HCT116 (cell line): Measurements from ENCODE around the gene OS9. TPM values are rescaled to one million over a fixed set of nuclear protein-coding genes. Genes with fewer than 3 reads are reported as not detected.

Experiments used
- ATAC-seq: fragments of 200-7000 bp; cut with Tn5 transposase; 2 replicates; pipeline ENCODE4 v1.9.1; 2020; ENCODE audit warnings: mild to moderate bottlenecking, moderate library complexity
- BruUV-seq: library from RNA; stranded (reverse); fragments of 400-500 nt; replicated peaks from 2 replicates; lab custom pipeline; 2021; lab: Mats Ljungman, UMichigan
- CTCF ChIA-PET: fragments of 300-600 bp; sonication (Branson Sonifier 250); formaldehyde crosslinking; loops from one replicate; lab custom pipeline; 2021; ENCODE audit warnings: antibody characterized with exemption; lab: Charles Lee
- POLR2A ChIA-PET: fragments of 300-600, 350-600 bp; sonication (Branson Sonifier 250); formaldehyde crosslinking; loops from one replicate; lab custom pipeline; 2021; ENCODE audit warnings: antibody characterized with exemption; lab: Charles Lee
- RAD21 ChIA-PET, 2 experiments: fragments of 300-600 bp; sonication (Branson Sonifier 250); formaldehyde crosslinking; loops; one replicate each; lab custom pipeline; 2023; ENCODE audit warnings: low total read pairs in 2 of 2; ENCODE audit not compliant: uncharacterized antibody in 2 of 2, unreplicated experiment in 2 of 2, low non-redundant PET in 1 of 2; lab: Charles Lee
- DNase-seq: peaks from one replicate; pipeline ENCODE4 v3.0.0-alpha.2; 2010; ENCODE audit warnings: low read depth, low spot score
- H2AFZ ChIP-seq: fragments of 200-600 bp; shearing (Covaris generic), sonication (generic); 2 replicates; pipeline ENCODE4 v1.6.1; 2017; ENCODE audit warnings: low read depth, mixed run types, mixed read lengths, antibody characterized with exemption, low read length; ENCODE audit not compliant: poor library complexity, severe bottlenecking
- H3K27ac ChIP-seq: 2 replicates; pipeline ENCODE4 v1.5.1; 2012; ENCODE audit warnings: low read depth, low read length
- H3K27me3 ChIP-seq: fragments of 200-600 bp; sonication (generic); 2 replicates; pipeline ENCODE4 v1.6.1; 2016; ENCODE audit warnings: mixed run types, low read length, mixed read lengths; ENCODE audit not compliant: insufficient read depth
- H3K36me3 ChIP-seq, 2 experiments: fragments of 200-500 bp in 1 of 2; fragments of 200-600 bp in 1 of 2; sonication (Bioruptor generic) in 1 of 2; sonication (generic) in 1 of 2; 2 replicates each; pipeline versions ENCODE4 v1.5.1 to v1.6.1; 2014 to 2016; ENCODE audit warnings: low read length in 2 of 2, inconsistent platforms in 1 of 2, mixed read lengths in 1 of 2, mixed run types in 1 of 2; ENCODE audit not compliant: insufficient read depth in 2 of 2, control insufficient read depth in 1 of 2
- H3K4me1 ChIP-seq, 2 experiments: fragments of 200-600 bp in 1 of 2; sonication (generic) in 1 of 2; 2 replicates each; pipeline versions ENCODE4 v1.5.1 to v1.6.1; 2012 to 2017; ENCODE audit warnings: low read length in 2 of 2, inconsistent platforms in 1 of 2, mild to moderate bottlenecking in 1 of 2, mixed read lengths in 1 of 2, mixed run types in 1 of 2, moderate library complexity in 1 of 2; ENCODE audit not compliant: insufficient read depth in 2 of 2, control insufficient read depth in 1 of 2
- H3K4me2 ChIP-seq: fragments of 200-600 bp; sonication (generic); 2 replicates; pipeline ENCODE4 v1.6.1; 2017; ENCODE audit warnings: mixed run types, low read length, mixed read lengths
- H3K4me3 ChIP-seq, 2 experiments: fragments of 200-600 bp in 1 of 2; sonication (generic) in 1 of 2; replicated peaks in 1 of 2; 2 replicates each; pipeline ENCODE4 v1.5.1; 2011 to 2016; ENCODE audit warnings: low read length in 2 of 2, control low read depth in 1 of 2, low read depth in 1 of 2, mild to moderate bottlenecking in 1 of 2, mixed read lengths in 1 of 2, mixed run types in 1 of 2
- H3K79me2 ChIP-seq: fragments of 200-600 bp; sonication (generic); 2 replicates; pipeline ENCODE4 v1.6.1; 2017; ENCODE audit warnings: mild to moderate bottlenecking, mixed run types, low read length, moderate library complexity, mixed read lengths; ENCODE audit not compliant: insufficient read depth
- H3K9ac ChIP-seq: fragments of 200-600 bp; sonication (generic); 2 replicates; pipeline ENCODE4 v1.6.1; 2016; ENCODE audit warnings: low read length, mixed read lengths
- H3K9me2 ChIP-seq: fragments of 200-600 bp; sonication (generic), shearing (Covaris generic); 2 replicates; pipeline ENCODE4 v1.6.1; 2017; ENCODE audit warnings: mixed run types, mild to moderate bottlenecking, moderate library complexity; ENCODE audit not compliant: insufficient read depth
- H3K9me3 ChIP-seq, 2 experiments: fragments of 200-500 bp in 1 of 2; fragments of 200-600 bp in 1 of 2; sonication (Bioruptor generic) in 1 of 2; sonication (generic) in 1 of 2; 2 replicates each; pipeline ENCODE4 v1.6.1; 2014 to 2017; ENCODE audit warnings: low read length in 2 of 2, mixed read lengths in 2 of 2, inconsistent platforms in 1 of 2, low read depth in 1 of 2, mild to moderate bottlenecking in 1 of 2, mixed run types in 1 of 2, moderate library complexity in 1 of 2; ENCODE audit not compliant: control insufficient read depth in 1 of 2, insufficient read depth in 1 of 2
- H4K20me1 ChIP-seq: fragments of 200-600 bp; sonication (generic), shearing (Covaris generic); 2 replicates; pipeline ENCODE4 v1.6.1; 2017; ENCODE audit warnings: mixed run types, mild to moderate bottlenecking, moderate library complexity; ENCODE audit not compliant: insufficient read depth
- CBX3 ChIP-seq: IDR thresholded peaks from 2 replicates; pipeline ENCODE4 v1.6.1; 2012; ENCODE audit warnings: low read depth
- CEBPB ChIP-seq: IDR thresholded peaks from 2 replicates; pipeline ENCODE4 v1.6.1; 2012; ENCODE audit warnings: low read depth
- CTCF ChIP-seq, 3 experiments: fragments of 200-600 bp in 1 of 3; sonication (generic) in 1 of 3; IDR thresholded peaks in 2 of 3; conservative IDR thresholded peaks in 1 of 3; 2 replicates each; pipeline ENCODE4 v1.5.1; 2012 to 2017; ENCODE audit warnings: low read depth in 2 of 3, low read length in 2 of 3, antibody characterized with exemption in 1 of 3, borderline replicate concordance in 1 of 3, control low read depth in 1 of 3, mild to moderate bottlenecking in 1 of 3, mixed read lengths in 1 of 3, mixed run types in 1 of 3, moderate library complexity in 1 of 3; ENCODE audit not compliant: insufficient read depth in 1 of 3
- EGR1 ChIP-seq: IDR thresholded peaks from 2 replicates; pipeline ENCODE4 v1.6.1; 2012; ENCODE audit warnings: low read depth
- ELF1 ChIP-seq: IDR thresholded peaks from 2 replicates; pipeline ENCODE4 v1.6.1; 2012; ENCODE audit warnings: low read depth, borderline replicate concordance
- EZH2 ChIP-seq: fragments of 200-600 bp; sonication (generic); IDR thresholded peaks from 2 replicates; pipeline ENCODE4 v1.6.1; 2017; ENCODE audit warnings: antibody characterized with exemption, mixed run types
- FOSL1 ChIP-seq: IDR thresholded peaks from 2 replicates; pipeline ENCODE4 v1.6.1; 2012; ENCODE audit warnings: low read depth
- RAD21 ChIP-seq: IDR thresholded peaks from 2 replicates; pipeline ENCODE4 v1.6.1; 2012; ENCODE audit warnings: low read depth, mild to moderate bottlenecking
- REST ChIP-seq: IDR thresholded peaks from 2 replicates; pipeline ENCODE4 v1.6.1; 2012; ENCODE audit warnings: low read depth
- SIN3A ChIP-seq: IDR thresholded peaks from 2 replicates; pipeline ENCODE4 v1.6.1; 2012; ENCODE audit warnings: low read depth
- SP1 ChIP-seq: IDR thresholded peaks from 2 replicates; pipeline ENCODE4 v1.6.1; 2012; ENCODE audit warnings: low read depth
- SRF ChIP-seq: IDR thresholded peaks from 2 replicates; pipeline ENCODE4 v1.6.1; 2012; ENCODE audit warnings: low read depth
- TCF7L2 ChIP-seq: IDR thresholded peaks from 2 replicates; pipeline ENCODE4 v1.7.0; 2011; ENCODE audit warnings: borderline replicate concordance, inconsistent platforms; ENCODE audit not compliant: insufficient read depth, insufficient read length; ENCODE audit errors: extremely low read depth
- YY1 ChIP-seq: IDR thresholded peaks from 2 replicates; pipeline ENCODE4 v1.6.1; 2011; ENCODE audit warnings: low read length, low read depth, moderate library complexity, mild to moderate bottlenecking; ENCODE audit not compliant: insufficient replicate concordance; ENCODE audit errors: extremely low read depth
- ZFX ChIP-seq: fragments of 450-650 bp; IDR thresholded peaks from 2 replicates; pipeline ENCODE4 v1.6.1; 2017
- ZNF274 ChIP-seq: fragments of 200-500 bp; sonication (Bioruptor generic); IDR thresholded peaks from 2 replicates; pipeline ENCODE4 v1.6.1; 2014; ENCODE audit warnings: mild to moderate bottlenecking, low read depth, low read length, inconsistent platforms
- intact Hi-C: fragments of 100-400 bp; cut with micrococcal nuclease; formaldehyde crosslinking; loops from 2 replicates; pipeline ENCODE4 v1.10.0; 2022
- total RNA-seq: library from RNA; stranded (reverse); gene quantifications from one replicate; pipeline ENCODE4 v1.2.1, GENCODE V29; 2021; ENCODE audit not compliant: unreplicated experiment

Gene OS9
- total RNA-seq, 1 experiment from 2014 or later = 98.4 TPM

GRCh38 chr12:57735952-57736740, 42.2 kb downstream of the OS9 start:
- Histone ChIP-seq H4K20me1 (no peaks in the 10 kb centered on the region), H3K36me3 (peaks cover 0 to 8% of the 10 kb centered on the region in 2 experiments; a peak in 3 of 4 replicates), H3K4me1 (peaks cover 0 to 3% of the 10 kb centered on the region in 2 experiments; a peak in 1 of 4 replicates), H3K4me2 (no peak overlapping the region), H2AFZ (no peak overlapping the region), H3K27ac (no peak overlapping the region), H3K79me2 (no peaks in the 10 kb centered on the region), H3K9me2 (no peaks in the 10 kb centered on the region), H3K4me3 (no peak overlapping the region), H3K9ac (no peak overlapping the region), H3K9me3 (no peaks in the 10 kb centered on the region), H3K27me3 (no peaks in the 10 kb centered on the region)
- TF ChIP-seq CTCF (IDR thresholded peaks at IDR 0.05 in 2 of 3, conservative IDR thresholded peaks at IDR 0.05 in 1 of 3; ENCODE audit: borderline replicate concordance in 1 of 3, insufficient read depth in 1 of 3, low read depth in 2 of 3, low read length in 2 of 3) (no peak), CBX3 (no peak), CEBPB (no peak), TCF7L2 (no peak), ZNF274 (no peak), ZFX (no peak), SRF (no peak), ELF1 (no peak), EGR1 (no peak), SIN3A (no peak), FOSL1 (no peak), REST (no peak), RAD21 (no peak), SP1 (no peak), EZH2 (no peak), YY1 (no peak)
- intact Hi-C loops = no loop called here
- ChIA-PET POLR2A (no interaction called here), CTCF (no interaction called here), RAD21 (no interaction called here)
- DNase-seq = no peak
- no TSS peak for BruUV-seq
- ATAC-seq = no peak
